GM19455 (cell line): Measurements from ENCODE around the gene LRRC51.

ENCODE experiments used
- ATAC-seq: cut with Tn5 transposase; IDR thresholded peaks from one replicate; pipeline ENCODE4 v1.9.1; 2021; ENCODE audit not compliant: unreplicated experiment

Gene LRRC51

DNA sequence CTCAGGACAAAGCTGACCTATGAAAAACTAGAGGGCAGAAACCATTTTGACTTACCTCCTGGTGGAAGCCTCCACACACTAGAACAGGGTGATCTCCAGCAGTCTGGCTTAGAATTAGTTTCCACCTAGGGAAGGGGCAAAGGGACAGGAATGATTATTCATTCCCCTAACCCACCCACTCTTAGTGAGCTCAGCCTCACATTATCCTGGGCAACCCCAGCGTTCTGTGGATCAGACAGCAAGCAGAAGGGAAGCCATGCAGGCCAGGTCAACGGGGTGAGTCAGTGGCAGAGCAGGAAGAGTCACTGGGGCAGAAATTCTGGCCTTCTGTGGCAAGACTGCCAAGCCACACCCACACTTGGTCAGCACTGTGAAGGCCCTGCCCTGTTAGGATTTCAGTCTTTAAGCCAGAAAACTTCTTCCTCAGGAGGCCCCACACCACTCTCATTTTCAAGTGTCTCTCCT is 10.8 kb upstream of the LRRC51 start:
- no peak for ATAC-seq

DNA sequence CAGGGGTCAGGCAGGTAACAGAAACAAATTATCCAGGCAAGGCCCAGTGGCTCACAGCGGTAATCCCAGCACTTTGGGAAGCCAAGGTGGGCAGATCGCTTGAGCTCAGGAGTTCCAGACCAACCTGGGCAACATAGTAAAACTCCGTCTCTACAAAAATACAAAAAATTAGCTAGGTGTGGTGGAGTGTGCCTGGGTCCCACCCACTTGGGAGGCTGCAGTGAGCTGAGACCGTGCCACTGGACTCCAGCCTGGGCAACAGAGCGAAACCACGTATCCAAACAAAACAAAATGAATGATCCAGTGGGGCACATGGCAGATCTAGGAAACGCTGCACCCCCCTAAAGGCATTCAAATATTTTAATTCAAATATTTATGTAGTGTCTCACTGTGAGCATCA is 10.2 kb upstream of the LRRC51 start:
- no peak for ATAC-seq

GRCh38 chr11:72072348-72072747 is 8.3 kb upstream of the LRRC51 start:
- ATAC-seq, result no peak

- ATAC-seq, result no peak
Measured at GRCh38 chr11:72075109-72075508, 5.5 kb upstream of the LRRC51 start.

- ATAC-seq, result no peak
Measured at GRCh38 chr11:72075756-72076155, 4.9 kb upstream of the LRRC51 start.

GRCh38 chr11:72078477-72078876 is 2.2 kb upstream of the LRRC51 start:
- no peak for ATAC-seq

DNA sequence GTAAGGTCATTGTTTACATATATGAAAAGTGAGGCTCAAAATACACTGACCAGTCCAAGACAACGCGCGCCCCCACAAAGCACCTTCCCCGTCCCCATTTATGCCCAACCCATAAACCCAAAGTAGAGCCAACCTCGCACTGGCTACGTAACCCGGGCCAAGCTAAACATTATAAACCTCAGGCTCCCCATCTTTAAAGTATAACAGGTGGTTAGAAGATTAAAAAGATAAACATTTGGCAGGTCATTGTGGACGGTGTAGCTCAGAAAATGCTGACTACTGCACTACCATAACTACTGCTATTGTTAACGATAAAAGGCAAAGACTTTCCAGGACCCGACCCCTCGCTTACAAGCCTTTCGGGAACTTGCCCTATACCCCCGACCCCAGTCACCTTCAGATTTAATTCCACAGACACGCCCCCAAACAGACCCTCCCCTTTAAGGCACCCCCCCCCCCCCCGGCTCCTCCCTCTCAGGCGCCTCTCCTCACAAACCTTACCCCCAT is 778 bp upstream of the LRRC51 start:
- no peak for ATAC-seq

DNA sequence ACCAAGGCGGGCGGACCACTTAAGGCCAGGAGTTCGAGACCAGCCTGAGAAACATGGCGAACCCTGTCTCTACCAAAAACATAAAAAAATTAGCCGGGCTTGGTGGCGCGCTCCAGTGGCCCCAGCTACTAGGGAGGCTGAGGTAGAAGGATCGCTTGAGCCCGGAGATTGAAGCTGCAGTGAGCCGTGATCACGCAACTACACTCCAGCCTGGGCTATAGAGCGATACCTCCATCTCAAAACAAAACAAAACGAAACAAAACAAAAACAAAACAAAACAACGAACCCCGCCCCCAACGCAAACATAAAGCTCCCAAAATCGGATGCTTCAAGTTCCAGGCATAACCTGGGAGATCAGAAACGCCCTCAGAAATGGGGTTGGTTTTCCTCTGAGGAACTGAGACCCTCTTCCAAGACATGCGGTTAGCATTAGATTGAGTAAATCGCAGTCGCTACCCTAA is 564 bp downstream of the LRRC51 start:
- ATAC-seq, result no peak

GRCh38 chr11:72081821-72082453 is 1.3 kb downstream of the LRRC51 start:
- no peak for ATAC-seq

DNA sequence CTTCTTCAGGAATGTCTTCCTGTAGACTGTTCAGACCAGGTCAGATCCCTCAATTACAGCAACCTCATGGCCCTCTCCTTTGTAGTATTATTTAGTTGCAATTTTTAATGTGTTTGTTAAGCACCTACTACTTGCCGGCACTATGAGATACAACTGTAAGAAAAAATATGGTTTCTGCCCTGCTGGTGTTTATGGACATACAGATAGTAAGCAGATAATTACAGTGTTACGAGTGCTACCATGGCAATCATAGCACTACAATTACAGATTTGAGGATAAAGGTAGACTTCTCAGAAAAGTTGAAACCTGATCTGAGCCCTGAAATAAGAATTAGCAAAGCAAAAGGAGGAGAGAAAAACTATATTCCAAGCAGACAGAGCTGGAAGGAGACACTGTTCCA is 2.8 kb downstream of the LRRC51 start:
- no peak for ATAC-seq

- no peak for ATAC-seq
Measured at GRCh38 chr11:72084076-72084475, 3.4 kb downstream of the LRRC51 start.

DNA sequence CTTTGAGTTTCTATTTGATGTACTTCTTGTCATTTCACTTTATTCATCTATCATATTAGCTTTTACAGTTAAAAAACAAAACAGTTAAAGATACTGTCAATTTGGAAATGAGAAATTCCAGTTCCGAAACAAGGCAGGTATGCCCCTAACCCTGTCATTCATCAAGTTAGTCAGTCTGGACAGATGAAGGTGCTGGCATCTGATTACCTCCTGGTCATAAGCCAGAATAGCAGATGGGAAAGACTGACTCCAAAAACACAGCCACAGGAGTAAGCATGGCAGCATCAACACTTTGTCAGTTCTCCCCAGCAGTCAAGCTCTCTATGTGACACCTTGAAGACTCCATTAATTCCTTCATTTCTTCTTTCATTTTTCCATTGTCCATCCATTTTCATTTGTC is 4.3 kb downstream of the LRRC51 start:
- ATAC-seq, result no peak

- ATAC-seq, result no peak
Measured at GRCh38 chr11:72085621-72086351, 5.1 kb downstream of the LRRC51 start.

DNA sequence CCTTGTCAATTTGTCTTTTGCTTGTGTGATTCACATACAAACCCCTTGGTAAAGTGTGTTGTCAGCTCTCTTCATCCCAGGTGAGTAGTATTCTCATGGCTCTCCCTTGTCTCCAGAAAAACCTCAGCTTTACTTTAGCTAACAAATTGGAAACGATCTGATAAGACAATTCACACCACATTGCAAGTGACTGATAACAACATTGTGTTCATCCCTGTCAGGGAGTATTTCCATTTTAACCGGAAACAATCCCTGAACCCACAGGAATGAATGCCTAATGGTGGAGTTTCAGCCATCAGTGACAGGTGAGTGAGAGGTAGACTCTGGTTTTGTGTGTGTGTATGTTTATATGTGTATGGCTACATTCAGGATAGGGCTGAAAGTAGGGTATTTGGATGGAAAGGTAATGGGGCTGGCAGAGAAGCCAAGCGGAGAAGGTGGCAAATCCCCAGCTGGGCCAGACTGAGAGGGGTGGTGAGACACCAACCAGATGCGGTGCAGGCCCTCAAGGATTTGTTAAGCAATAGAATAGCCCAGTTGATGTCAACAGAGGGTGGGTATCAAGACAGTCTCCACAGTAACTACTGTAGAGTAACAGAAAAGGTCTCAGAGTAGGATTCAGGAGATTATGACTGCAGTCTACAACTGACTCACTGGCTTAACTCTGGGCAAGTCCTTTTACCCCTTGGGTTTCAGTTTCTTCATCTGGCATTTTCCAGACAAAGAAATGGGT is 7.6 kb downstream of the LRRC51 start:
- no peak for ATAC-seq

DNA sequence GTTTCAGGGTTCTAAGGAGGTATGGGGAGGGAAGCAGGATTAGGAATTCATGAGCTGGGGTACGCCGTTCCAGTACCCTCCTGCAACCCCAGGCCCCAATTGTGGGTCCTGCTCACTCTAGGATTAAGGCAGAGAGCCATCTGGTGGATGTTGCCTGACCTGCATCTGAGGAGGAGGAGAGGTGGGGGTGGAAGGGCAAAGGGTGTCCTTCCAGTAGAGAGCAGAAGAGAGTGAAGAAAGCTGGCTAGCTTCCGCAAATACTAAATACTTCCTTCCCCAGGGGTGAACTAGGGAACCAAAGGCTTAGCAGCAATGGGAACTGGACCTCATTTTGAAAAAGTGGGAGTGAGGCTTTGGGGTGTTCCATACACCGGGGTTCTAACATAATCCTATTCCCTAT is 10.6 kb downstream of the LRRC51 start:
- no peak for ATAC-seq

DNA sequence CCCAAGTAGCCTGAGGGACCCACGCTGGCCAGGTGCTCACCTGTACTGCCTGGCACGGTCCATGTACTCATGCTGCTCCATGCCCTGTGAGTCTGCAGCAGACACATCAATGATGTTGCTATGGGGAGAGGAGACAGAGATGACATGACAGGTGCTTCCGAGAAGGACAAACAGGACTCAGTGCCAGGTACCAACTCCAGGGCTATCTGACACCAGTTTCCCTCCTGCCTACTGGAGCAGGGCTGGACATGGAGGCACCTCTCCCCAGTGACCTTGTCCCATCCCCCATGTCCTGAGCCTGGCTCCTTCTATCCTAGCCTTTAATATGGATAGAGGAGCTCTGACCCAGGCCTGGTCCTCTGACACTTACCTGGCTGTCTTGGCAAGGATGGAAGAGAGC is 18.1 kb downstream of the LRRC51 start:
- ATAC-seq, result no peak

GRCh38 chr11:72100009-72100408 is 19.4 kb downstream of the LRRC51 start:
- ATAC-seq, result no peak

GRCh38 chr11:72100462-72100861 is 19.8 kb downstream of the LRRC51 start:
- no peak for ATAC-seq

DNA sequence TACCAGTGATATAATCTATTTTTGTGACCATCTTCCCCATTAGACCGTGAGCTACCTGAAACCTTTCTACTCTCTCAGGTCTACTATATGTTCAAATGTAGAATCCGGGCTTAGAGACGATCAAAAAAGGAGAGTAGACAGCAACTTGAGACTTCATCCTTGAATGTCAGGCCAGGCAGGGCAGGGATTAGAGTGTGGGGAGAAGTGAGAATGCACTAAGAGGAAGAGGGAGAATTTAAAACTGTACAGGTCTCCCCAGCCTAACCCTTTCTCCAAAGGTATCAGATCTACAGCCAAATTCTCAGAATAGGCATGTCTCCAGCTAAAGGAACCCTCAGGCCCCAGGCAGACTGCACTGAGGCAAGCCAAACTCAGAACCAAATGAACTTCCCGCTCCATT is 21.5 kb downstream of the LRRC51 start:
- ATAC-seq, result no peak

DNA sequence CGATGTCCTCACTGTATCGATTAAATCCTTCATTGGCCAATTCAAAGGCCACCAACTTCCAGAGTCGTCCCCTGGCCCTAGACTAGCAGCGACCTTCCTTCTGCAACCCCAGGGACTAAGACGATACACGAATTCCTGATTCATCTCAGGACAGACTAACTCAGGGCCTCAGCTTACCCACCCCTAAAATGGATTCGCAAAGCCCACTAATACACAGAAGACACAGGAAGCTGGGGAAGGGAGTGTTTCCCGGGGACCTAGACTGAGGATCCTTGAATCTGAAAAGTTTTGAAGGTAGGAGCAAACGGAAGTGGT is 21.9 kb downstream of the LRRC51 start:
- no peak for ATAC-seq

DNA sequence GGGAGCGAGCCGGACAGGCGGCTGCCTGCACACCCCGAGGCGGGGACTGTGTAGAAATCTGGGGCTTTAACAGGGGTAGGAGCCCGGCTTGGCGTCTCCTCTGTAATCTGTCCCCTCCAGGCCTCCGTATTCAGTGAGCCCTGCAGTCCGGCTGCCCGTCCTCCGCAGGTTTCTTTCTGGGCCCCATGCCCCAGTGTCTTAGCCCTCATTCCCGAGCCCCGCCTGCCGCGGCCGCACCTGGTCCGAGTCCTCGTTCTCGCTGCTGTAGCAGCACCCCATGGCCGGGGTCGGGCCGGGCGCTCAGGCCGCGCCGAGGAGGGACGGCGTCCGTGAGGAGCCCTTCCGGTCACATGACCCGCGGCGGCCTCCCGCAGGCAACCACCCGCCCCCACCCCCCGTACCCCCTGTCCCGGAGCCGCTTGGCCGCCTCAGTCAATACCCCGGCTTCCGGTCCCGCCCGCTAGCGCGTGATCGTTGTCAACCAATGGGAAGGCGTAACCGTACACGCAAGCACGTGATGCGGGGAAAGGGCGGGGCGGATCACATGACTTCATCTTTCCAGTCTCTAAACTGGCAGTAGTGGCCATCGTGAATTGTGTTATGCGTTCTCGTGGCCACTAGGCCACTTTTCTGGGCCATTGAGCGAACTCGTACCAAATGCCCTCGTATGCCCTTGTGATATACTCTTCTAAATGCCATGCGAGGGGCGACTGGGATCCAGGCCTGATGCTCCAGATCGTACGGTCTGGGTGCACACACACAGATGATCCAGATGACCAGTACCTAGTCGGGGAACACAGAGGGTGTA is 22.5 kb downstream of the LRRC51 start, which contains the start of gene LAMTOR1:
Gene LAMTOR1 (minus strand): TSS at position 352 of the 808 bp plus-strand sequence. CDS start 73 bp downstream, at position 279.
- ATAC-seq, result peak; percentile 74
